ENCODE results near the gene MICAL1. TPM values are rescaled to one million over a fixed set of nuclear protein-coding genes. Genes with fewer than 3 reads are reported as not detected.

The MICAL1 gene
- total RNA-seq, 1 experiment from 2014 or later: 5.8 TPM

DNA sequence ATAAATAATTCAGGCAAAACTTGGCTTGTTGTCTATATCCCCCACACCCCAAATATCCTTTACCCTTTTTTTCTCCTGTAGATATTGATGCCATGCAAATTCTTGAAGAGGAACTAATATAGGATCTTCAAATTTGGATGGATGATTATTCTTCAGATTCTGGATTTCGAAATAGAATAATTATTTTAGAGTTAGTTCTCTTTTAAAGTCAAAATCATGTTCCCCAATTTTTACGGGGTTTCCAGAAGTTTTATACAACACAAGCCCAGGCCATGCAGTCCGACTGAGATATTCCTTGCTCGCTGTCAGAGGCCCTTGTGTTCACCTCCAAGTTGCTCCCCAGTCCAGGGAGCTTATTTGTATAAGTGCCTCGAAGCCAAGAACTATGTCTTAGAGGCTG, 19.5 kb downstream of the MICAL1 start:
- DNase-seq (ENCODE audit: low spot score): no peak

DNA sequence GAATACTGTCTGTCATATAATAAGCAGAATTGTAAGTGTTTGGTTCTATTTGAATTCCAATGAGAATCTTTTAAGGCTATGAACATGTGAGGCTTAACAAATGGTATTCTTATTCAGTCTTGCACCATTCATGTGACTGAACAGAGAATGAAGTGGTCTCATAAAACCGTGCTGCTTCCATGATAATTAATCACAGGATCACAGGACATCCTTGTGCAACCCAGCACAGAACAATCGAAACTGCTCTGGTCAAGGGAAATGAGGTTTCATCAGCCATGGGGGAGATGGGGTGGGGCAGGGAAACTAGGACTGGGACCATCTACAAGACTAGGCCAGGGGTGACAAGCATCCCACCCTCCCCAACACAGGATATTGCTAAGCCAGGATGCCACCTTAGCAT, 21.1 kb downstream of the MICAL1 start:
- no peak for DNase-seq (ENCODE audit: low spot score)

DNA sequence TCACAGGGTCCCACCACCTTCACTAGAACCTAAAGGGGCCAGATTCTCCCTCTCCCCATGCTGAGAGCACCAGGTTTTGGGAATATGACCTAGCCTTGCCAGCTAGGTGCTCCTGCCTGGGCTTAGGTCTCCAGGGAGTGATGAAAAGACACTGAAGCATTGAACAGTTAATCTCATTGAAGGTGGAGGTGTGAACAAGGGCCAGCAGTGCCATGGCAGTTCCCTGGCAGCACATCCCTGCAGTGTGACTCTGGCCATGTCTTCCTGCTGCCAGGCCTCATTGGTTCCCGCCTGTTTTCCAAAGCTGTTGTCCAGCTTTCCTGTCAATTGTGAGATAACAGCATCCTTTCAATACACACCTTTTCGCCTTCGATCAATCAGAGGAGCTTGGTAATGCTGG, 26.1 kb downstream of the MICAL1 start:
- DNase-seq (ENCODE audit: low spot score): no peak

DNA sequence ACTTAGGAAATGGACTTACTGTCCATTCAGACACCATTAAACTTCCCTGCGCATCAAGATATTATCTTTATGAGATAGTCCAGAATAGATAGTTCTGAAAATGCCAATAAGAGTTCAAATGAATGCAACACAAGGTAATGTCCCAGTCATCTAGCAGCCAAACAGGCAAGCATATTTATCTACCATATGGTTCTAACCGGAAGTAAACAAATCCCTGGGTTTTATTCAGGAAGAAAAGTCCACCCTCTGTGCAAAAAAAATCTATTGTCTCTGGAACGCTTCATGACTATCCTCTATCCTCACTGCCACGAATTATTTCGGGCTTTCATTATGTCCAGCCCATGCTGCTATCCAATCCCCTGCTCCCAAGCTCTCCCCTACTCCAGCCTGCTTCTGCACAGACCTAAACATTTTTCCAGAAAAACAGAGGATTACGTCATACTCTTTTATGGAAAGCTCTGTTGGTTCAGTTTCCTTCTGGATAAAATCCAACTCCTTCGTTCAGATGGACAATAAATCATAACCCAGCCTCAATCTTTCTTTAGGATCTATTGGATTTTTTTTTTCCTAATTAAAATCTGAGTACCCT, 26.6 kb downstream of the MICAL1 start:
- DNase-seq (ENCODE audit: low spot score): peak; percentile 30

DNA sequence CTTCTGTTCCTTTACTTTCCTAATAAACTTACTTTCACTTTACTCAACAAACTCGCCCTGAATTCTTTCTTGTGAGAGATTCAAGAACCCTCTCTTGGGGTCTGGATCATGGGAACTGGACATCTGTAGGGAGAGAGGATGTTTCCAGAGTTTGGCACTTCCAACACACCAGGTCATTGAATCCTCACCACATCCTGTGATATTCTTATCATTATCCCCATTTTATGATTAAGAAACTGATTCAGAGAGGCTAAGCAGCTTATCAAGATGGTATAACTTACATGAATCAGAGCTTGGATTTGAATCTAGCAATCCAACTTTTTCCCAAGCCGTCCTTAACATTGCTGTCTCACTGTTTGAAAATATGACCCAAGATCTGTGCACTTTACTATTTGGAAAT, 30.6 kb downstream of the MICAL1 start:
- DNase-seq (ENCODE audit: low spot score): no peak

DNA sequence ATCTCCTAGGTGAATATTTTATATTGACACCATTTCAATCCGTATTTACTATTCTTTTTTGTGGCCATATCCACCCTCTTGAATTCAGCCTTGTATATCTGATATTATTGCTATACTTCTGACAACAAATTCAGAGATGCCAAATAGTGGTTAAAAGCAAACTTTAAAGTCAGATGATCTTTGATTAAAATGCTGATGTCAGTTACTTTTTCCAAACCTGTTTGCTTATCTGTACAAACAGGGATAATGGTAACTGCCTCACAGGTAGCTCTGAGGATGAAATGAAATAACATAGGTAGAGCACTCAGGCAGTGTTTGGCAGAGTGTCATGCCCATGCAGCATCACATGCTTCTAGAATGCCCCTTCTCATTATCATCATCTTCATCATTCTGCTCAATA, 34.4 kb downstream of the MICAL1 start:
- DNase-seq (ENCODE audit: low spot score): no peak

DNA sequence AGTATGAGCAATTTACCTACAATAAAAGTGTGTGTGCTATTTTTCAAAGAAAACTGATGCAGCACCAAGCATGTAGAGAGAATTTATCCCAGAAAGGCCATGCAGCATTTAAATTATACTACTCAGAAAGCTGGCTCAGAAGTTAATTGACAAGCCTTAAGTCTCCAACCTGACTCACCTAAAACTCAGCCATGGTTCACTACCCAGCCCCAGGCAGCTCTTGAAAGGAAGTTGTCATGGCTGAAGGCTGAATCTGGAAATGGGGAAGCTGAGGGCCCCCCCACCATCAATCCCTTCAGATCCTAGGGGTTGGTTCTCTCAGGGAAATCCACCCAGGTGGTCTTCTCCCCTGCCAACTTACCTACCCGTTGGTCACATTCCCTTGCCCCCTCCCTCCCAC, 34.8 kb downstream of the MICAL1 start:
- no peak for DNase-seq (ENCODE audit: low spot score)

DNA sequence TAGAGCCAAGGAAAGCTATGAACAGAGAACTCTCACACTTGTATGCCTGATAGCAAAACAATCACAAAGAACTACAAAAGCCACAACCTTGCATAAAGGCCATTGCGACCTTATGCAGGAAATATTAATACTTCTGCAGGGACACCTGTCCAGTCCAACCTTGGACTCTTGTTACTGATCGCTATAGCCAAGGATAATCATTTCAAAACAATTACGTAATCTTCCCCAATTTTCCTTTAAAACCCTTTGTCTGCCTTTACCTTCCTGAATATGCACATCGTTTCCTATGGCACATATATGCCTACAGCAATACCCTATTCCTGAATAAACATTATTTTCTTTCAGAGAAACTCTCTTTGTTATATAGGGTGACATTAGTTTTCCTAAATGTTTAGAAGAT, 37.9 kb downstream of the MICAL1 start:
- no peak for DNase-seq (ENCODE audit: low spot score)

DNA sequence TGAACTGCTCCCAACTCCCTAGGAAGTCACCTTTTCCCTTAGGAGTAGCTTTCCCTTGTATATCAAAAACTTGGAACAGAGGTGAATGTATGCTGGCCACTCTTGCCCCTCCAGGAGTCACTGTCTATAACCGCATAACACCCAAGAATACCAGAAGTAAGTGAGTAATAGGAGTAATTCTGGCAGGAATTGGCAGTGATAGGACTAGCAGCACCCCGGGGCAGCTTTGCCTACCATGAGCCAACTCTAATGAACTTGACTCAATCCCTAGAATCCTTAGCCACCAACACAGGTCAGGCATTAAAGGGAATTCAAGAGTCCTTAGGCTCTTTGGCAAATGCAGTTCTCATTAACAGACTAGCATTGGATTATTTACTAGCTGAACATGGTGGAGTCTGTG, 44.5 kb downstream of the MICAL1 start:
- no peak for DNase-seq (ENCODE audit: low spot score)

DNA sequence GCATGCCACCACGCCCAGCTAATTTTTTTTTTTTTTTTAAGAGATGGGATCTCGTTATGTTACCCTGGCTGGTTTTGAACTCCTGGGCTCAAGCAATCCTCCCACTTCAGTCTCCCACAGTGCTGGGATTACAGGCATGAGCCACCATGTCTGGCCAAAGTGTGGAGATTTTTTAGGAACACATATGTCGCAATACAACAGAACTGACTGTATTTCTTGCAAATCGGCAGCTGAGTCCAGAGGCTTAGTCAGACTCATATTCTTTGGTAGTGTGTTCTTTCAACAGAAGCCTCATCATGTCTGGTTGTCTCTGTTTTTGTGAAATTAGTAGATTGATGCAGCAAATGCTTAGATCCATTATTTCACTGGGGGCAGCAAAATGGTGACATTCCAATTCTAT, 49.4 kb downstream of the MICAL1 start:
- no peak for DNase-seq (ENCODE audit: low spot score)

DNA sequence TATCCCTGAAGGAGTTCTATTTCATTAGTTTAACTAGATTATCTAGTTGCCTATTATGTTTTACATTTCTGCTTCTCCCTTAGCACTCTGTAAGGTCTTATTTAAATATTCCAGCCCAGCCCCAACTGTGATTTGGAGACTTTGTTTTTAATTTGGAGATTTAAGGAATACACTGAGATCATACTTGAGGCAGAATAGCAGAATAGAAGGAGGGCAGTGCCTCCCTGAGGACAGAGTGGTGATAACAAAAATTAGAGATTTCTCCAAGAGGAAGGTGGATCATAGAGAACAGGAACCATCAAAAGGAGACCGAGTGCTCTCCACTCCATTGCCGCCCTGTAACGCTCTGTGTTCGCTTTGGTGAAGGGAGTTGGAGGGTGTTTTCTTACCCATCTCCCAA, 58.6 kb downstream of the MICAL1 start:
- DNase-seq (ENCODE audit: low spot score): no peak

DNA sequence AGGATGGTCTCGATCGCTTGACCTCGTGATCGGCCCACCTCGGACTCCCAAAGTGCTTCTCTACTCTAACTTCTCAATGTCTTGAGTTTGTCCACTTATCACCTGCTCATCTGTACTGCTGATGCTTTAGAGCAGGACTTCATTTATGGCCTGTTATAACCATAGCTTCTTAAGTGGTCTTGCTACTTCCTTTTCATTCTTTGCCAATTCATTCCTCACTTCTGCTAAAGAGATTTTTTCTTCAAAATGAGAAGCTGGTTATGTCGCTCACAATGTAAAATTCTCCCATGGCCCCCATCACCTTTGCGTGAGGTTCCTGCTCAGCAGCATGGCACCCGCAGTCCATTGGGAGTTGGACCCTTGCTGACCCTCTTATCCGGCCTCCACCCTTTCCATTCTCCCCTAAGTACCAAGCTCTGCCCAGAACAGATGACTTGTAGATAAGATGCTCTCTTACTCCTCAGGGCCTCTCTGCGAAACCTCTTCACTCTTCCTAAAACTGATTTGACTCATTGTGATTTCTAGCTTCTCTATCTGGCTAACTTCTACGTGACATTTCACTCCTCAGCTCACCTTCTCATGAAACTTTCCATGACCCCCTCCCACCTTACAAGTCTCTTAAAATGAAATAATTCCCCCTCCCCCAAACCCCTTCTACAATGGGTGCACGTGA, 59.4 kb downstream of the MICAL1 start:
- no peak for DNase-seq (ENCODE audit: low spot score)

Other genes starting within 250 kb of the MICAL1 start
- gene CD164, start 73.3 kb downstream of the MICAL1 start, total RNA-seq (2014; rRNA removed; shearing (Covaris generic)): 92.0 and 115 TPM in 2 replicates
- 1.0 TPM in 1 of 2 replicates, not detected in the other for gene PPIL6, start 15.1 kb downstream of the MICAL1 start, total RNA-seq (2014; rRNA removed; shearing (Covaris generic))
- 11.2 and 12.9 TPM in 2 replicates for gene SMPD2, start 15.0 kb downstream of the MICAL1 start, total RNA-seq (2014; rRNA removed; shearing (Covaris generic))
- 5.2 and 6.1 TPM in 2 replicates for gene ZBTB24, start 27.4 kb upstream of the MICAL1 start, total RNA-seq (2014; rRNA removed; shearing (Covaris generic))
- gene AK9, start 235.4 kb upstream of the MICAL1 start, total RNA-seq (2014; rRNA removed; shearing (Covaris generic)): 0.41 and 1.3 TPM in 2 replicates
- gene FIG4, start 235.5 kb upstream of the MICAL1 start, total RNA-seq (2014; rRNA removed; shearing (Covaris generic)): 7.8 and 9.7 TPM in 2 replicates

Data from H4 (cell line).